CD4-positive, alpha-beta T cell treated with Interleukin-17A for 4 hours (primary cell): ENCODE data around the gene GNAZ.

Source experiments
- DNase-seq: peaks from one replicate; pipeline ENCODE4 v3.0.0-alpha.2; 2020; ENCODE audit warnings: mixed read lengths

Gene GNAZ

DNA sequence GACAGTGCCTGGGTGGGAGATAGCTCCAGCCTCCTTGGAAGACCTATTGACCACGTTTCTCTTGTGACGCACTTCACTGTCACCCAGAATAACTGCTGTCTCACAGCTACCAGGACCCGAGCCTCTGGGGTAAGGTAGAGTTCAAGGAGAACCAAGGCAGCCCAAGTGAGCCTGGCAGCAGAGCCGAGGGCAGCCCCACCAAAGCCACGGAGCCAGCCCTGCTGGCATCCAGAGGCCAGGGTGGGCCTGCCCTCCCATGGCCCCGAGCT lies 38.7 kb downstream of the GNAZ start:
- no peak for DNase-seq

DNA sequence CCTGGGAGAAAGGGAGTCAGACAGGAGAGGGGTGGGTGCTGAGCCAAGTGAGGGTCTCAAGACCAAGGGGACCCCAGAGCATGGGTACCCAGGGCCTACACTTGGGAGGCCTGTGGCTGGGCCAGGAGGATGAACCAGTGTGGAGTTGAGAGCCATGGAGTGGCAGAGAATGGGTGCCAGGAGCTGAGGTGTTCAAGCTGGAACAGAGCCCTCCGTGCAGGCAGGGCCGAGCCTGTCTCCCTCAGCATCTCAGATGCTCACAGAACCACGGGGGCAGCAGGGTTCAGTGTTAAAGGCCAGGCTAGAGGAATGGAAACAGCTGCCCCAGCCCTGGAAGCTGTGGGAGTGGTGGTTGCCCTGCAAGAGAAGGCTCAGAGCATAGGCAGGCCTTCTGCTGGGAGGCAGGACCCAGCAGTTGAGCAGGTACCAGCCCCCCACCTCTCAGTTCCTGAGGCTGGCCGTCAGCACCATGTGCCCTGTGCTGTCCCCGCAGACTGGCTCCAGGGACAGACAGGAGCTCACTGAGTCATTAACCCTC lies 39.2 kb downstream of the GNAZ start:
- no peak for DNase-seq

DNA sequence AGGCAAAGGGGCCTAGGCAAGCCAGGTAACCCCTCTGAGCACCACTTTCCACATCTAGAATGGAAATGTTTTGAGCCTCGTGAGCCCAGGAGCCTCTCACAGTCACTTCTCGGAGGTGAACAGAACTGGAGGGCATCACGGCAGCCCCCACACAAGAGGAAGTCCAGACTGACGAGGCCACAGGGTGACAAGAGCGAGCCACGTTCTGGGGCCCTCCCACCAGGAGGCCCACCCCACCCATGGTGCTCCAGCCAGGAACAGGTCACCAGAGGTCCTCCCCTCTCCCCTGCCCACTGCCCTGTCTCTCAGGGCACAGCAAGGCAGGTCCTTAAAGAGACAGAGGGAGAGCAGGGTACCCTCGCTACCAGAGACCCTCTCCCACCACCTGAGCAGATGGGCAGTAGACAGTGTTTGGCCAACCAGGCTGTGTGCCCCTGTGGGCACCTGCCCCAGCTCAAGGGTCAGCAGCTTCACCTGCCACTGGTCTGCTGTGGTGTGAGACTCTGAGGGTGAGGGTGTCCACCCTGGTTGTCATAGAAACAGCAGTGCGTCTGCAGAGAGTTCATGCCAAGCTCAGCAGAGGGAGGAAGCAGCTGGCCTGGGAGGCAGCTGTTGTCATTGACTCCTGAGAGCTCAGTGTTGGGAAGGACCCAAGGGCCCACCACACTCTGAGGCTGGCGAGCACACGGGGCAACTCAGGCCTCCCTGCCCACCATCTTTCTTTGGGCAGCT lies 40.0 kb downstream of the GNAZ start:
- DNase-seq, result no peak

DNA sequence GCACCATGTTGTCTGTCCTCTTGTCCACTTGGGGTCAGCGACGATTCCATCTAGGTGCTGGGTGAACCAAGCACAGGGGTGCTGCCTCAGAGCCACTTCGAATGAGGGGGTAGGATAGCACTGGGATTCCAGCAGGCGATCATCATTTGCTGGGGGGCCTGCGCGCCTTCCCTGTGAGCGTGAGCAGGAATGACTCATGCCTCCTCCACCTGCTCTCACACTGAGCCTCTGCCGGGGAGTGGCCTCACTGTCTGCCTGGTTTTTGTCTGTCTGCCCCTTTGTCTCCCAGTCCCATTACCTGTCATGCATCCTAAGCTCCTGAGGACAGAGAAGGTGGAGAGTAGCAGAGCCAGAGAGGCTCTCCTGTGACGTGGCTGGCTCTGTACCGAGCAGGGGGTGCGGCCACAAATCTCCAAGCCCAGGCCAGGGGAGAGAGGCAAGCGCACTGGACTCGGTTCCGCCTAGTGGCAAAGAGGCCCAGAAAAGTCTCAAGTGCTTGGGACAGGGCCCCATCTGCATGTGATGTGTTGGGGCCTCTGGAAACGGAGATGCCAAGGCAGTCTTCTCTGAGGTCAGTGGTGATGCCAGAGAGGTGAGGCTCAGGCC lies 40.7 kb downstream of the GNAZ start:
- no peak for DNase-seq

DNA sequence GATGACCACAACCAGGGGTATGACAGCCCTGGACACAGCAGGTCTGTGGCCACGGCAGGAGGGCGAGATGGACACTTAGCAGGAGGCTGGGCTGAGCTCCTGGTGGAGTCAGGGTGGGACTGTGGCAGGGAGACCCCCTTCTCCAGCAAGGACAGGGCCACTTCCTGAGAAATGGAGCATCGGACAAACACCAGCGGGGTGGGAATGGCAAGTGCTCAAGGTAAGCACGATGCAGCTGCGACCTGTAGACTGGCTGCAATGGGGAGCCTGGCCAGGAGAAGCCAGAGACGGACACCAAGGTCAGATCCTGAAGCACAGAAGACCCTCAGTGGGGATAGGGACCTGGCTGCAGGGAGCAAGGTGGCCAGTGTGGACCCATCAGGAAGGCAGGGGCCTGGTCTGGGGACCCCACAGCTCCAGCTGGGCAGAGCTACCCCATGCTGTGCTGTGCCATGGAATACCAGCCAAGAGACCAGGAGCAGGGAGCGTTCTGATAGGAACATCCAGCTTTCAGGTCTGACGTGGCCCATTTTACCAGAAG lies 42.2 kb downstream of the GNAZ start:
- no peak for DNase-seq

DNA sequence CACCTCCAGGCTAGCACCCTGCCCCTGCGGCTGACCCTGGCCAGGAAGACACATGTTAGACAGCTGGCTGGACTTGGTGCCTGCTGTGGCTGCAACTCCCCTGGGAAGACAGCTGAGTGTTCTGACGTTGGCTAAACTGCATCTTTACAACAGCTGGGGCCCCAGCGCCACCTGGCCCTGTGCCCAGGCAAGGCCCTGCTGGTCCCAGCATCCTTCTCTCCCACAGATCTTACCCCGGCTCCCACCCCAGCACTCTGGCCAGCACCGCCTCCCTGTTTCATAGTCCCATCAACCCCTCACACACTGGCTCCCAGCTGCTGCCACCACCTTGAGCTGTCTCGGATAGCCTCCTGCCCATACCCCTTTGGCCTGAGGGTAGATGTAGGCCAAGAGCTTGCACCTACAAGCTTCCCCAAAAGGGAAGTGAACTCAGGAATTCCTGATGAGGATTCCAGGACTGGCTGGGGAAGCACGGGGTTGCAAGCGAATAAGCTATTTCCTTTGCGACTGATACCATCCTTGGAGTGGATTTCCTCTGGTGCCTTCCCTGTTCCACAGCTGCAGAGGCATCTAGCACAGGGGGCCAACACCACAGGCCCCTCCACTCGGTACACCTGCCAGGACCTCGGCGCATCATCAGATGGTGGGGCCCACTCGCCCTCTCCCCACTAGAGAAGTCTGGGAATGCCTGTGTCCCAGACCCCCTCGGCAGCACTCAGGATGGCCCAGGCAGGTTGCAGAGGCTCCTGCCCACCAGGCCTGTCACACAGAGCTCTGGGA lies 42.9 kb downstream of the GNAZ start:
- DNase-seq, result no peak

DNA sequence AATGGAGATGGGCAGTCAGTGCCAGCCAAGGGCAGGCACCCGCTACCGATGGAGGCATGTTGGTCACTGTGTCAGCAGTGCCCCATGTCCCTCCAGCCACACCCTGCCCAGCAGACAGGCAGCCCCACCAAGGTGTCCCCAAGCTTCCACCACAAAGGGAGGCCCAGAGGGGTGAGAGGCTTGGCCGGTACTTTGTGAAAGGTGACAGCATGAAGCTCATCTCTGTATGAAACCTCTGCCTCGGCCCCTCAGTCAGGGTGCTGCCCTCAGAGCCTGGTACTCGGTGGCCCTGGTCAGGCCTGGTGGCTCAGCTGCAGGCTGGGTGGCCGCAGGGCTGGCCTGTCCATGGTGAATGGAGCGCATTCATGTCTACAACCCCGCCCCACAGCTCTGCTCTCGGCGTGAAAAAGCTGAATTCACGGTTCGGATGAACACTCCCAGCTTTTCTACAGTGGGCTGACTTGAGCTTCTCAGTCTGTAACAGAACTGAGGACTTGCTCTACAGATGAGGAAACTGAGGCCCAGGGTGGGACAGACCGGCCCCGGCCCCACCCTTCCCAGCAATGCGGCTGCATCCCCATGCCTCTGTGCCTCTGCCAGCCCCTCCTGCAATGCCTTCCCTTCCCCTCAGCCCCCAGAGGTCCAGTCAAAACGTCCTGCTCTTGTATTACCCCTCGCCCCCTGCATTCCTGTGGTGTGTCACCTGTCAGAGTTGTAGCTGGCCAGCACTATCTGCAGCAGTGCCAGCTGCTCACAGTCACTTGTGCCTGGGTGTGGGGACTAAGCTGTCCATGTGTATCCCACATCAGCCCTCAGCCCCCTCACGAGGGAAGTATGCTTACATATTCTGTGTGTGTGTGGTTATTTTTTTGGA lies 43.8 kb downstream of the GNAZ start:
- DNase-seq, result no peak

DNA sequence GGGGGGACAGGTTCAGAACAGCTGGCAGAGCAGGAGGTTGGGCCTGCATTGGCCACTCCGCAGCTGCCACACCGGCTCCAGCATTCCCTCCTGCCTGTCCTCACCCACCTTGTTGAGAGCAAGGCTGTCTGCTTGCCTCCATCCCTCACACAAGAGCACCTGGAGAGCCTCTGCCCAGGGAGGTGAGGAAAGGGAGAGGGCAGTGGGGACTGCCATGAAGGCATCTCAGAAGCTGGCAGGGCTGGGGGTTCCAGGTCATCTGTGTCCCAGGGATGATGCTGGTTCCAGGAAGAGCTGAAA lies 44.4 kb downstream of the GNAZ start:
- no peak for DNase-seq

DNA sequence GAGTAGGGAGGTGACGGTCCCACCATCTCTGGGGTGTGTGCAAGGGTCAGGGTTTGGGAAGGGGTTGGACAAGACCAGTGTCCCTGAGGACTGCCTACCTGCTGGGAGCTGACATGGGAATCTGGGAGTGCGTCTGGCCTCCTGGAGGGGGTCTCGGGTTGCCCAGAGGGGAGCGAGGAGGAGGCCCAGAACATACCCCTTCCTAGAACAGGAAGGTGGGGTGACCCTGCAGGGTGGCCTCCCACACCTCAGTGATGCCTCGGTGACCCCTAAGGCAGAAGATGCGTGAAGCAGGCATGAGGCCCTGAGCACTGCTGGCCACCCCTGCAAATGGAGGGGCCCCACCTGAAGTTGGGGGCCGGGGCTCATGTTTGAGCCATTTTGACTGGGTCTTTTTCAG lies 45.0 kb downstream of the GNAZ start:
- DNase-seq, result no peak

DNA sequence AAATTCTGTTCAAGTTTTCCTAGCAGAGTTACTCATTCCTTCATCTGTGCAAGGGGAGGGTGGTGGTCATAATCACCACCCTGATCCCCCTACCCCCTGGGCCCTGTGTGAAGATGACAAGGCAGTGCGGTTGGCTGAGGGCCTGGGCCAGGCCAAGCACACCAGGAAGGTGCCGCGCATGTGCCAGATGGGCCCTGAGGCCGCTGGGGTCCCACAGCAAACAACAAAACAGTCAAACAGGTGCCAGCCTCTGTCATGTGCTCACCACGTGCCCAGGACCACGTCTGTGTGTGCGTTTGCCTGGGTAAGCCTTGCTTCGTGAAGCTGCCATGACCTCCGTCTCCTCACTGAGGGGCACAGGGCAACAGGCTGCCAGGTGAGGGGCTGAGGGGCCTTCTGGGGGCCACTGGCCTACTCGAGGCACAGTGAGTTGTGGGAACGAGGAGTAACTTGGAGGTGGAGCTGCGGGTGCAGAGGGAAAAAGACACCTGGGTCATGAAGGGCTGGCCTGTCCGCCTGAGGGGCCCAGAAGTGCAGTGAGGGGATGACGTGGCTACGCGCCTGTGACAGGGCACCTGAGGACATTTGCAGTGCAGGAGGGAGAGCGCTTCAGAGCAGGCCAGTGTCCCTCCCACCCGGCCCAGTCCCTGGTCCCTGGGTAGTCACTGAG lies 45.6 kb downstream of the GNAZ start:
- DNase-seq, result no peak

DNA sequence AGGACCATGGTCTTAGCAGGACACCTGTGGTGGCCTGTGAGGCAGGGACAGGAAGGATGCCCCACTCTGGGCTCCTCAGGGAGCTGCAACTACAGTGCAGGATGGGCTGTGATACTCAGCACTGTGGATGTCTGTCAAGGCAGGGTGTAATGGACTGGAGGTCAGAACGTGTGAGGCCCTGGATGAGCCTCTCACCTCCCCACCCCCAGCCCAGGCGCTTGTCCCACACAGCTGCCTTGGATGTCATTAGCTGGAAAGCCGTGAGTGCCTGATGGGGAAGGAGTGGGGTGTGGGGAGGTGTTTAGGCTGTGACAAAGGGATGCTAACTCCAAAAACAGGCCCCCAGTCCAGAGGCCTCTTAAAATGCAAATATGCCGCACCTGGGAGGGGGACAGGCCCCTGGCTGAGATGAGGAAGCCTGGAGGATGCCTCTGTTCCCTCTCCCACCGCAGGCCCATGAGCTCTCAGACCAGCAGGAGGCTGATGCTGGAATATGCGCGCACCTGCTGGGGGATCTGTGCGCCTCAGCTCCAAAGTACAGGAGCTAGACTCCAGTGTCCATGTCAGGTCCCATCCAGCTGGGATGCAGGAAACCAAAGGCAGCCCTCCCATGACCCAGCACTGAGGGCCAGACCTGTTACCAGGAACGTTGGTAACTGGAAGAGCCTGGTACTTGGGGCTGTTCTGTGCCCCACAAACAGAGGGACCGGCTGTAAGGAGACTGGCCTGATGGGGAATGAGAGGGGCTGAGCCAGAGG lies 46.4 kb downstream of the GNAZ start:
- DNase-seq, result no peak

DNA sequence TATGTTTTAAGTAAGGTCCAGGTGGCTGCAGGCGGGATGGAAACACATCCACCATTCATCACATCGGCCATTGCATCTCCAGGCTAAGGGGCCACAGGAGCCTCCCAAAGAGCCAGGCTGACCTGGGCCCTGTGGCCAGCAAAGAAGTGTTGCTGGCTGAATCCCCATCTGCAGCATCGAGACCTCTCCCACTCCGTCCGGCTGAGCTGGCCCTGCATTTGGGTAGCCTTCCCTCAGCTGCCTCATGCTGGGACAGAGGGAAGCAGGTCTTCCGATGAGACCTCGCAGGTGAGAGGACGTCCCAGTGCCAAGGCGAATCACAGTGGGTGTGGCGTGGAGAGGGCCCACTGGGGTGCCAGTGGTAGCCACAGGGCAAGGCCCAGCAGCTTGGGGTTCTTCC lies 47.0 kb downstream of the GNAZ start:
- no peak for DNase-seq

DNA sequence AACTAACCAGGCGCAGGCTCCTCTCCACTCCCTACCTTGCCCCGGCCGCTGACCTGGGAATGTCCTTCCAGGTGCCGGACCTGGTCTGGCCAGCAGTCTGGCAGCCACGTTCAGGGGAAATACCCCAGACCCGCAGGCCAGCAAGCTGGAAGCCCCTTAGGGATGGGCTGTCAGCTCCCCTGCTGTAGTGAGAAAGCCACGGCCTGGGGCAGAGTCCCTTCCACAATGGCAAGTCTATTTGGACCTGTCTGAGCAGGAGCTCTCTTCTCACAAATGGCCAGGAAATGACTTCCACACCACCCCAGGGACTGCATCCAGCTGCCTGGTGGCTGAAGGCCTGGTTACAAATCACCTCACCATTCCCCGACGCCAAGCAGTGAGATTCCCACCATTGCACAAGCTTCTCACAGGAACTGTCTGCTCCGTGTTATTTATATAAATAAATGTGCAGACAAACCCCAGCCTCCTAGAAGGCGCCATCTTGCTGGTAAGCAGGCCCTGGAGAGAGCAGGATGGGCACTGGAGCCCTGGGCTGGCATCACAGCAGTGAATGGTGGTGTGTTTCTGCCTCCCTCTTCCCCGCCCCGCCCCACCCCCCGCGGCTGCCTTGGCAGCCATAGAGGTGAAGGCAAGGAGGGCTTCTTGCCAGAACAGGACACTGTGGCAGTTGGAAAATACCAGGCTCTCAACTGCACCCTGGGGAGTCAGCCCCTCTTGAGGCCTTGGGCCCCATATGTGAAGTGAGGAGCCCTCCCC lies 47.8 kb downstream of the GNAZ start:
- DNase-seq, result no peak

DNA sequence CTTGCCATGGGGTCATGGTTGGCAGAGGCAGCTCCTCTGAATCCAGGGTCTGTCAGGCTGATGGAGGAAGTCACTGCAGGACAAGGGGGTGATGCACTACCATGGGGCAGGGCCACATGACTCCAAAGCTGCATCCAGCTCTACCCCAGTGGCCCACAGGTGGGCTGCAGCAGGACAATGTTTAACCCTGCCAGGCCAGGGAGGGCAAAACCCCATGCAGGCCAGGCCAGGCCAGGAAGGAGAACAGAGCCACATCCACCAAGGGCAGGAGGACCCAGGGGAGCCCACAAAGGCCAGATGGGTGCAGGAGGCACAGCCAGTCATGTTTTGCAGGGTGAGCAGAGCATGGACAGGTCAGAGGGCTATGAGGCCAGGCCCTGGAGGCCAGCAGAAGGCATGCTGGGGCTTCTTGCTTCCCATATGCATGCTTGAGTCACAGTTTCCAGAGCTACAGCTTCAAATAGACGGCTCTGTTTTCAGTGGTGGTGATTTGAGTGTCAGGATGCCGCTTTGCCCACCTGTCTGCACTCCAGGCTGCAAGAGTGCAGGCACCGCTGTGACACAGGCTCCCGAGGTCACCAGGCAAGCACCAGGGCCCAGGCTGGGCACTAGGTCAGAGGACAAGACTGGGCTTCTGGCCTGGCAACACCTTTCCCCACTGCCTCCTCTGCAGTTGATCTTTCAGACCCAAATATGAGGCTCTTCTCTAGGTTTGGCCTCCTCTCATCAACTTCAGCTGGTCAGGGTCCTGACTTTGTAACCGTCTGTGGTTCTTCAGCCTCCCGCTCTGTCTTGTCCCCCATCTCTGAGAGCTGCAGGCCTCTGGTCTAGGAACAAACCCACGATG lies 48.6 kb downstream of the GNAZ start:
- DNase-seq, result no peak

DNA sequence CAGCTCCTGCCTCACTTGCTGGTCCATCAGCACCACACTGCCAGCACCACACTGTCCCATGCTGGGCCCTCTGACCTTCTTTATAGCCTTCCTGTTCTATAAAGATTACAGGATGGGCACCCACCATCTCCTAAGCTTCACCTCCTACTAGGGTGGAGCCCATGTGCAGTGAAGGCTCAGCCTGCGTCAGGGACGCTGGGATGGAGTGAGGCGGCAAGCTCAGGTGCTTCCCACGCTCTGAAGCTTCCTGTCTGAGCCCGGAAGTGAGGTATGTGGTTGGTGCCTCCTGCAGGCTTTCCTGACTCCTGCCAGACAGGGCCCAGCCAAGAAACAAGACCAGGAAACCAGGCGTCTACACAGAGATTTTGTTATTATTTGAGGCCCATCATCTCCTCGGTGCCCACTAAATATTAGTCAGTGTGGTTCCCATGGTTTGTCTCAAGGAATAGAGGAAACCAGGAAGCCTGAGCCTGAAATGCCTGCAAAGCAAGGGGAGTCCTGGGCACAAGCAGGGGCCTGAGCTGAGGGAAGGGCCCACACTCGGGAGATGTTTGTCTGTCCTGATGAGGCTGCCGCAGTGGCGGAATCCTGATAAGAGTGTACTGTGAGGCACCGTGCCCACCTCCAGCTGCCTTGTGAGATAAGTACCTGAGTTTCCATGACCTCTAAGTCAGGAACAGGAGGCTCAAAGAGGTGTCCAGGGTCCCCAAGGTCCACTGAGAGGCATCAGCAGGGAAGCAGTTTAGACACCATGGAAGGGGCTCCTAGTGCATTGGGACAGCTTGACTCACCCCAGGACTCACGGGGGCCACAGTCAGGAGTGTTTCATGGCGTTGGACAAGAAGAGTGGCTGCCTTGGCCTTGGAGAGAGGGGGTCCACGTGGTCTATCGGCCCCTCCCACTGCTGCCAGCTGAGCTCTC lies 49.4 kb downstream of the GNAZ start:
- DNase-seq, result peak; percentile 72

DNA sequence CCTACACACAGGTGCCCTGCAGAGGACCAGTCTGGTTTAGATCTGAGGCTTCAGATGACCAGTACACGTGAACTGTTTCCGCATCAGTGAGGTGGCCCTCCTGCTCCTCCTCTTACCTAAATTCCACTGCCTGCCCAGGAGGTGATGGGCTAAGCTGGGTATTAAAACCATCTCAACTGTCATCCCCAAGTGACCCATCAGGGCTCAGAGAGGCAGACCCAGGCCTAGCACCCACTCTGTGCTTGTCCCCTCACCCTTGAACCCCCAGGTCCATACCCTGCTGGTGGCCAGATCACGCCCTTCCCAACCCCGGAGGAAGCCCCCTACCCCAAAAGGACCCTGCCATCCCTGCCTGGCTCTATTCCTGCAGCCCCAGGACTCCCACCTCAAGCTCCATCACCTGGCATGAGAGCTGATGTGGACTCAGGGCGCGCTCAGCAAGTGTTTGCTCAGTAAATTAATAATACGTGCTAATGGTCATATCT lies 50.1 kb downstream of the GNAZ start:
- no peak for DNase-seq

DNA sequence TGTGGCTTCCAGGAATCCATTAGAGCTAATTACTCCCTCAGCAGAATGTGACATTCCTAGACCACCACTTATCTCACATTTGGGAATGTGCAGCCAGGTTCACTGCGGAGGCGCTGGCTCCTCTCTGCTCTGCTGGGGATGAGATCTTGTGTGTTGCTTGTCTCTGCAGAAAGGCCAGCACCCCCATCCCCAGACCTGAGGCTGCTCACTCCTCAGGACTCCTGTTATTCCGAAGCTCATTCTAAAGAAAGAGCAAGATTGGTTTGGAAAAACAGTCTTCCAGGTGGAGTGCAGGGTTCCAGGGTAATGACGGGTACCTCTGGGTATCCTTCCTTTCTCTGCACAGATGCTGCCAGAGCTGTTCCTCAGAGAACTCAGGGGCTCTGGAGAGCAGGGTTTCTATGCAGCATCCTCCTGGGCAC lies 50.7 kb downstream of the GNAZ start:
- DNase-seq, result no peak

DNA sequence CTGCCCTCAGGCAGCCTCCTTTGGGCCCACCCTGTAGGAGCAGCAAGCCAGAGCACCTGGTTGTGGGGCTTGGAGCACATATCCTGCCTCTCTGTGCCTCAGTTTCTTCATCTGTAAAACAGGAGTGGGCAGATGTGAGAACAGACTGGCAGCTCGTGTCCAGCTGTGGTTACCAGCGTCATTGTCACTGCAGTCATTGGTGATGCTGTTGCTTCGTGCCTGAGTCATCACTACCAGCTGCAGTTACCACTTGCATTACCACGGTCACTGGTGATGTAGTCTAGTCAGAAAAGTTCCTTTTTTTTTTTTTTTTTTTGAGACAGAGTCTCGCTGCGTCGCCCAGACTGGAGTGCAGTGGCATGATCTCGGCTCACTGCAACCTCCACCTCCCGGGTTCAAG lies 51.1 kb downstream of the GNAZ start:
- DNase-seq, result no peak
